ENCODE results near the gene RPS19. TPM values are rescaled to one million over a fixed set of nuclear protein-coding genes. Genes with fewer than 3 reads are reported as not detected.

The RPS19 gene
- total and polyA plus RNA-seq, 4 donors, result 1,062 to 2,335 (median 1,709) TPM

- no peaks in the 10 kb centered on the region for H3K27me3 ChIP-seq (ENCODE audit: control insufficient read depth in 1 of 2, insufficient read depth in 2 of 2, low read length in 1 of 2)
- no peak overlapping the region for H3K27ac ChIP-seq (ENCODE audit: low read depth in 1 of 2, low read length in 2 of 2)
- peaks cover 0 to 6% of the 10 kb centered on the region in 2 donors for H3K4me1 ChIP-seq (ENCODE audit: control insufficient read depth in 1 of 2, insufficient read depth in 2 of 2, low read length in 2 of 2)
- no peak for ATAC-seq (ENCODE audit: low FRiP score)
- no peak overlapping the region for H3K4me3 ChIP-seq (ENCODE audit: low read length in 2 of 2)
- H3K9me3 ChIP-seq (ENCODE audit: control insufficient read depth, low read length), result no peaks in the 10 kb centered on the region
- 68 to 80% methylated on average over 2 of the region's 2 CpGs for WGBS, 2 donors
- DNase-seq, result no peak
- intact Hi-C loops (cut with DNase I), result no loop called here
- H3K36me3 ChIP-seq (ENCODE audit: control insufficient read depth in 1 of 2, insufficient read depth in 2 of 2, low read length in 1 of 2), result peaks cover 0 to 8% of the 10 kb centered on the region in 2 donors
Measured at GRCh38 chr19:41862445-41862986, 2.5 kb downstream of the RPS19 start.

GRCh38 chr19:41863209-41863931, 3.3 kb downstream of the RPS19 start:
- intact Hi-C loops (cut with DNase I), result no loop called here
- peaks cover 0 to 8% of the 10 kb centered on the region in 2 donors for H3K36me3 ChIP-seq (ENCODE audit: control insufficient read depth in 1 of 2, insufficient read depth in 2 of 2, low read length in 1 of 2)

DNA sequence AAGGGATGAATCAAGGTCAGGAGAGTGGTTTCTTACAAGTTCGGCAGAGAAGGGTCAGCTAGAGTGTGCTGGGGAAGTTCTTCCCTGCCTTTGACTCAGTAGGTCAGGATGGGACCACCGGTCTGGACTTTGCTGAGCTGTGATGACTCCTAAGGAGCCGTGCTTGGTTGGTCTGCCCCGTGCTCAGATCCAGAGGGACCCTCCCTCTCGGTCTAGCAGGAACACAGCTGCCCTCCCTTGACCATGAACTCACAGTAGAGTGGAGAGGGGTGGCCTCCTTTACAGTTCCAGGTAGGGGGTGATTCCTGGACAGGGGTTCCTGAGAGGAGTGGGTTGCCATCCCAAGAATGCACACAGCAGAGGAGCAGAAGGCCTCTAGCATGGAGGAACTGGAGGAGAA, 4.3 kb downstream of the RPS19 start:
- Histone ChIP-seq H3K9me3 (ENCODE audit: control insufficient read depth, low read length) (no peaks in the 10 kb centered on the region), H3K4me1 (ENCODE audit: control insufficient read depth in 1 of 2, insufficient read depth in 2 of 2, low read length in 2 of 2) (peaks cover 0 to 6% of the 10 kb centered on the region in 2 donors), H3K4me3 (ENCODE audit: low read length in 2 of 2) (no peak overlapping the region), H3K27ac (ENCODE audit: low read depth in 1 of 2, low read length in 2 of 2) (no peak overlapping the region), H3K36me3 (ENCODE audit: control insufficient read depth in 1 of 2, insufficient read depth in 2 of 2, low read length in 1 of 2) (peaks cover 0 to 8% of the 10 kb centered on the region in 2 donors), H3K27me3 (ENCODE audit: control insufficient read depth in 1 of 2, insufficient read depth in 2 of 2, low read length in 1 of 2) (no peaks in the 10 kb centered on the region)
- no peak for DNase-seq
- intact Hi-C loops (cut with DNase I), result no loop called here
- 92 to 93% methylated on average over 5 of the region's 5 CpGs for WGBS, 2 donors
- no peak for ATAC-seq (ENCODE audit: low FRiP score)

More at GRCh38 chr19:41863209-41863931, 3.3 kb downstream of the RPS19 start:
- Histone ChIP-seq H3K27me3 (ENCODE audit: control insufficient read depth in 1 of 2, insufficient read depth in 2 of 2, low read length in 1 of 2) (no peaks in the 10 kb centered on the region), H3K9me3 (ENCODE audit: control insufficient read depth, low read length) (no peaks in the 10 kb centered on the region), H3K4me3 (ENCODE audit: low read length in 2 of 2) (no peak overlapping the region), H3K27ac (ENCODE audit: low read depth in 1 of 2, low read length in 2 of 2) (no peak overlapping the region), H3K4me1 (ENCODE audit: control insufficient read depth in 1 of 2, insufficient read depth in 2 of 2, low read length in 2 of 2) (peaks cover 0 to 6% of the 10 kb centered on the region in 2 donors)
- peak in 1 of 2 donors; percentile 68 for DNase-seq
- 82 to 87% methylated on average over 11 of the region's 11 CpGs for WGBS, 2 donors
- no peak for ATAC-seq (ENCODE audit: low FRiP score)

DNA sequence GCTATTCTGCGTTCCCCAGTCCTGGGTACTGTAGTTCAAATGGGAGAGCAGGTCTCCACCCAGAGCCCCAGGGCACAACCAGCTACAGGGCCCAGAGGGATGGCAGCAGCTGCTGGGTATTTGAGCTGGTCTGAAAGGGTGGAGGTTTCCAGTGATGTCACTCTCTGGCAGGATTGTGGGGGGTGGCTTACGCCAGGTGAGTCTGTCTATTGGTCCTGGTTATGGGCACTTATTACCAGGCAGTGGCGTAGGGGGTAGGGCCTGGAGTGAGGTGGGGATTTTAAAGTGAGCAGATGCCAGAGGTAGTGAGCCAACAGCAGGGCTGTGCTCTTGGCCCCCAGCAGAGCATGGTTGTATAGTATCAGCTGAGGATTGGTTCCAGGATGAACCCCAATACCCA, 6.2 kb downstream of the RPS19 start:
- 84 to 90% methylated on average over 3 of the region's 3 CpGs for WGBS, 2 donors
- Histone ChIP-seq H3K4me1 (ENCODE audit: control insufficient read depth in 1 of 2, insufficient read depth in 2 of 2, low read length in 2 of 2) (peaks cover 0 to 2% of the 10 kb centered on the region in 2 donors), H3K4me3 (ENCODE audit: low read length in 2 of 2) (no peak overlapping the region), H3K27ac (ENCODE audit: low read depth in 1 of 2, low read length in 2 of 2) (no peak overlapping the region), H3K9me3 (ENCODE audit: control insufficient read depth, low read length) (no peaks in the 10 kb centered on the region), H3K36me3 (ENCODE audit: control insufficient read depth in 1 of 2, insufficient read depth in 2 of 2, low read length in 1 of 2) (peaks cover 0 to 12% of the 10 kb centered on the region in 2 donors), H3K27me3 (ENCODE audit: control insufficient read depth in 1 of 2, insufficient read depth in 2 of 2, low read length in 1 of 2) (no peaks in the 10 kb centered on the region)
- no peak for ATAC-seq (ENCODE audit: low FRiP score)
- DNase-seq, result no peak
- intact Hi-C loops (cut with DNase I), result no loop called here

GRCh38 chr19:41868120-41868988, 8.3 kb downstream of the RPS19 start:
- intact Hi-C loops (cut with DNase I), result no loop called here
- Histone ChIP-seq H3K27ac (ENCODE audit: low read depth in 1 of 2, low read length in 2 of 2) (no peak overlapping the region), H3K9me3 (ENCODE audit: control insufficient read depth, low read length) (no peaks in the 10 kb centered on the region), H3K4me3 (ENCODE audit: low read length in 2 of 2) (no peak overlapping the region), H3K36me3 (ENCODE audit: control insufficient read depth in 1 of 2, insufficient read depth in 2 of 2, low read length in 1 of 2) (peaks cover 0 to 10% of the 10 kb centered on the region in 2 donors), H3K4me1 (ENCODE audit: control insufficient read depth in 1 of 2, insufficient read depth in 2 of 2, low read length in 2 of 2) (no peaks in the 10 kb centered on the region), H3K27me3 (ENCODE audit: control insufficient read depth in 1 of 2, insufficient read depth in 2 of 2, low read length in 1 of 2) (no peaks in the 10 kb centered on the region)
- DNase-seq (no peak), ATAC-seq (ENCODE audit: low FRiP score) (no peak)
- 80 to 83% methylated on average over 10 of the region's 10 CpGs for WGBS, 2 donors

- no peak overlapping the region for H3K27ac ChIP-seq (ENCODE audit: low read depth in 1 of 2, low read length in 2 of 2)
- no peaks in the 10 kb centered on the region for H3K9me3 ChIP-seq (ENCODE audit: control insufficient read depth, low read length)
- no peaks in the 10 kb centered on the region for H3K27me3 ChIP-seq (ENCODE audit: control insufficient read depth in 1 of 2, insufficient read depth in 2 of 2, low read length in 1 of 2)
- WGBS, 2 donors, result 82 to 92% methylated on average over 12 of the region's 12 CpGs
- intact Hi-C loops (cut with DNase I), result no loop called here
- DNase-seq (no peak), ATAC-seq (ENCODE audit: low FRiP score) (no peak)
- H3K4me3 ChIP-seq (ENCODE audit: low read length in 2 of 2), result no peak overlapping the region
- peaks cover 0 to 10% of the 10 kb centered on the region in 2 donors for H3K36me3 ChIP-seq (ENCODE audit: control insufficient read depth in 1 of 2, insufficient read depth in 2 of 2, low read length in 1 of 2)
- no peaks in the 10 kb centered on the region for H3K4me1 ChIP-seq (ENCODE audit: control insufficient read depth in 1 of 2, insufficient read depth in 2 of 2, low read length in 2 of 2)
Measured at GRCh38 chr19:41868989-41869300, 8.9 kb downstream of the RPS19 start.

GRCh38 chr19:41869374-41869955, 9.4 kb downstream of the RPS19 start:
- no peak for ATAC-seq (ENCODE audit: low FRiP score)
- Histone ChIP-seq H3K27ac (ENCODE audit: low read depth in 1 of 2, low read length in 2 of 2) (no peak overlapping the region), H3K9me3 (ENCODE audit: control insufficient read depth, low read length) (no peaks in the 10 kb centered on the region), H3K36me3 (ENCODE audit: control insufficient read depth in 1 of 2, insufficient read depth in 2 of 2, low read length in 1 of 2) (peaks cover 0 to 6% of the 10 kb centered on the region in 2 donors), H3K4me1 (ENCODE audit: control insufficient read depth in 1 of 2, insufficient read depth in 2 of 2, low read length in 2 of 2) (no peaks in the 10 kb centered on the region), H3K4me3 (ENCODE audit: low read length in 2 of 2) (no peak overlapping the region), H3K27me3 (ENCODE audit: control insufficient read depth in 1 of 2, insufficient read depth in 2 of 2, low read length in 1 of 2) (no peaks in the 10 kb centered on the region)
- 84 to 85% methylated on average over 13 of the region's 13 CpGs for WGBS, 2 donors
- no peak for DNase-seq
- intact Hi-C loops (cut with DNase I), result no loop called here

- H3K27me3 ChIP-seq (ENCODE audit: control insufficient read depth in 1 of 2, insufficient read depth in 2 of 2, low read length in 1 of 2), result no peaks in the 10 kb centered on the region
- peaks cover 0 to 4% of the 10 kb centered on the region in 2 donors for H3K36me3 ChIP-seq (ENCODE audit: control insufficient read depth in 1 of 2, insufficient read depth in 2 of 2, low read length in 1 of 2)
- no peak overlapping the region for H3K4me3 ChIP-seq (ENCODE audit: low read length in 2 of 2)
- no peak for ATAC-seq (ENCODE audit: low FRiP score)
- no peaks in the 10 kb centered on the region for H3K9me3 ChIP-seq (ENCODE audit: control insufficient read depth, low read length)
- no peaks in the 10 kb centered on the region for H3K4me1 ChIP-seq (ENCODE audit: control insufficient read depth in 1 of 2, insufficient read depth in 2 of 2, low read length in 2 of 2)
- DNase-seq, result no peak
- 35 to 88% methylated on average over 2 to 3 of the region's 3 CpGs for WGBS, 2 donors
- intact Hi-C loops (cut with DNase I), result no loop called here
- no peak overlapping the region for H3K27ac ChIP-seq (ENCODE audit: low read depth in 1 of 2, low read length in 2 of 2)
Measured at GRCh38 chr19:41870401-41870873, 10.4 kb downstream of the RPS19 start.
